Posterior cingulate gyrus (tissue), 11 donors: ENCODE data around the gene LHX2.
"Not testable (repeated sequence)": the region's sequence is repeated elsewhere in the genome, so short reads cannot be mapped to it uniquely, and the experiment has no call there.

Experiments used
- DNase-seq, 10 donors: peaks; one replicate each; pipeline versions ENCODE4 v3.0.0 to v3.0.0-alpha.2; 2020 to 2021; ENCODE audit warnings: mixed read lengths in 3 of 10
- intact Hi-C: fragments of 100-400 bp; cut with DNase I; formaldehyde crosslinking; loops from one replicate; pipeline ENCODE4 v1.15.1; 2023

LHX2 gene, protein sequence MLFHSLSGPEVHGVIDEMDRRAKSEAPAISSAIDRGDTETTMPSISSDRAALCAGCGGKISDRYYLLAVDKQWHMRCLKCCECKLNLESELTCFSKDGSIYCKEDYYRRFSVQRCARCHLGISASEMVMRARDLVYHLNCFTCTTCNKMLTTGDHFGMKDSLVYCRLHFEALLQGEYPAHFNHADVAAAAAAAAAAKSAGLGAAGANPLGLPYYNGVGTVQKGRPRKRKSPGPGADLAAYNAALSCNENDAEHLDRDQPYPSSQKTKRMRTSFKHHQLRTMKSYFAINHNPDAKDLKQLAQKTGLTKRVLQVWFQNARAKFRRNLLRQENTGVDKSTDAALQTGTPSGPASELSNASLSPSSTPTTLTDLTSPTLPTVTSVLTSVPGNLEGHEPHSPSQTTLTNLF

DNA sequence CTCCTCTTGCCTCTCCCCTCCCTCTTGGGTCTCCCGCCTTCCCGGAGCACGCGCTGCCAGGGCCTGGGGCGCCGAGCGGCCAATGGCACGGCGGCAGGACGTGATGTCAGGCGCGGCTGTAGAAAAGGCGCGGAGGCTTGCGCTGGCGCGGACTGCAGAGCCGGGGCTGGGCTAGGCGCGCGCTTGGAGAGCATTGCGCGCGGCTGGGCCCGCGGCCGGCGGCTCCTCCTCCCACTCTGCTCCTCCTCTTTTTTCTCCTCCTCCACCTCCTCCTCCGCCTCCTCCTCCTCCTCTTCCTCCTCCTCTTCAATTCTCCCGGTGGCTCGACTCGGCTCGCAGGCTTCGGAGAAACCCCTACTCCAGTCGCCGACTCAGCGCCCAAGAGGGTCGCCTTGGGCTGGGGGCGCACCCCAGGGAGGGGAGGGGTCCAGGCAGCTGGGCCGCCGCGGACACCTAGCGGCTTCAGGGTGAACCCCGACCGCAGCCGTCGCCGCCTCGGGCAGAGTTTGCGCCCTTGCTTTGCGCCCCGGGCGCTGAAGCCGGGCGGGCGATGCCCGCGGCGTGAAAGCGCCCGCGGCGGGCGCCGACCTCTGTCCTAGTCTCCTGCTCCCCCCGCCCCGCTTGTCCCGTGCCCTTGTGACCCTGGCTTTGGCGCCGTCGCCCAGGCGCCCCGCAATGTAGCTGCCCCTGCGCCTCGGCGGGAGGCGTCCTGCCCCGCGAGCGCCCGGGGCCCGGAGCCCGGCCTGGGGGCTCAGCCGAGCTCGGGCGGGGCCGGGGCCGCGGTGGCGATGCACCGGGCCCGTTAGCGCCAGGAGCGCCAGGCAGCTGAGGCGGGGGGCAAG is at the start of gene LHX2:
TSS of gene LHX2 (plus strand) at position 309 of the 842 bp plus-strand sequence. CDS start 581 bp downstream, outside the sequence.
- intact Hi-C loops = loop anchor here (10.0 kb wide), 1 partner anchor 287 kb away; no protein-coding TSS in a partner anchor
- DNase-seq = peak; percentile 41 to 97 (median 84)

- intact Hi-C loops = no loop called here
- DNase-seq = no peak
Observed at GRCh38 chr9:123964761-123965160, 46.8 kb upstream of the LHX2 start.

DNA sequence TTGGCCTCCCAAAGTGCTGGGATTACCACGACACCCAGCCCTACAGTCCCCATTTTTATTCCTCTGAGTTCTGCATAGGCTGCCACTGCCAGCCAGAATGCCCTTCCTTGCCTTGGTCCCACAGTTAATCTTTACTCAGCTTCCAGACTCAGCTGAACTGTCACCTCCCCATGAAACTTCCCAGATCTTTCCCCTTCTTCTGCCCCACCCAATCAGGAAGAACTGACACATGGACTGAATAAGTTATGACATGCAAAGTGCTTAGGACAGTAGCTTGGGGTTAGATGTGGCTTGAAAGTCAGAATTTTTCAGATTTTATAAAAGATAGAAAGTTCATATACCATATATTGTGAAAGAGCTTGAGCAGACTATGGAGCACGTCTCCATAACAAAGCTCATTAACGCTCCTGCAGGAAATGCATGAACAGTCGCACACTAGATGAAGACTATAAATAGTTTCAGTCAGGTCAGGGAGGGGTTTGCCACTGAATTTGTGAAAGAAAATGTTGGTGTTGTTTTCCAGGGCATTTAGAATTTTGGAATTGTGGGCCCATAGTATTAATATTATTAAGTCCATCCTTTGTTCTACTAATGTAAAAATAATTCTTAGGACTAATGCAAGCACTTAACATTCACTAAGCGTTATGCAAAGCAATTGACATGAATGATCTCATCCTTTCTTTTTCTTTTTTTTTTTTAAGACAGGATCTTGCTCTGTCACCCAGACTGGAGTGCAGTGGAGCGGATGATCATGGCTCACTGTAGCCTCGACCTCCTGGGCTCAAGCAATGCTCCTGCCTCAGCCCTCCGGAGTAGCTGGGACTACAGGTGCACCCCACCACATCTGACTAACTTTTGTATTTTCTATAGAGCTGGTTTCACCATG is 45.5 kb upstream of the LHX2 start:
- intact Hi-C loops = no loop called here
- no peak for DNase-seq

DNA sequence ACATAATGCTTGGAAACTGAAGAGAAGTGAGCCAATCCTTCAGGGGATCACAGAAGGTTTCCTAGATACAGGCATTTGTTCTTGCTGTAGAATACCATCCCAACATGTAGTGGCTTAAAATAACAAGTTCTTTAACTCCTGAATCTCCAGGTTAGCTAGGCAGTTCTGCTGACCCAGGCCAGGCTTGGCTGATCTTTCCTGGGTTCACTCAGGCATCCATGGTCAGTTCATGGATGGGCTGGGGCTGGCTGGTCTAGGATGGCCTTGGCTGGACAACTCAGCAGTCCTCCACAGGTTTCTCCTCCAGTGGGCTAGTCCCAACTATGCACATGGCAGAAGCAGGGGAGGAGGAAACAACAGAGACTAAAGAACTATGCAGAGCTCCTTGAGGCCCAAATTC is 44.2 kb upstream of the LHX2 start:
- intact Hi-C loops = no loop called here
- DNase-seq = no peak

- intact Hi-C loops = no loop called here
- DNase-seq = no peak
Observed at GRCh38 chr9:123972618-123973017, 39.0 kb upstream of the LHX2 start.

DNA sequence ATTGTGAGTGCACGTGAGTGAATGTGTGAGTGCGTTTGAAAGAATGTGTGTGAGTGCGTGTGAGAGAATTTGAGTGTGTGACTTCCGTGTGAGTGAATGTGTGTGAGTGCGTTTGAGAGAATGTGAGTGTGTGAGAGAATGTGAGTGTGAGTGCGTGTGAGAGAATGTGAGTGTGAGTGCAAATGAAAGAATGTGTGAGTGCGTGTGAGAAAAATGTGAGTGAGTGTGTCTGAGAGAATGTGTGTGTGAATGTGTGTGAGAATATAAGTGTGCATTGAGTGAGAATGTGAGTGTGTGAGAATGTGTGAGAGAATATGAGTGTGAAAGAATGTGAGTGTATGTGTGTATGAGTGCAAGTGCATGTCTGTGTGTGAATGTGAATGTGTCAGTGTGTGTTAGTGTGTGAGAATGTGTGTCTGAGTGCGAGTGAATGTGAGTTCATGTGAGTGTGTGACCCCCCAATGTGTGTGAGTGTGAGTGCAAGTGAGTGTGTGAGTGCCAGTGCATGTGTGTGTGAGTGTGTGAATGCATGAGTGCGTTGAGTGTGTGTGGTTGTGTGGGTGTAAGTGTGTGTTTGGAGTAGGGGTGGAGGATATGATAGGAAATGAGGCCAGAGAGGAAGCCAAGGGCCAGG is 37.9 kb upstream of the LHX2 start:
- intact Hi-C loops = no loop called here
- DNase-seq = peak in 1 of 10 donors; percentile 7

GRCh38 chr9:123974471-123974870 is 37.1 kb upstream of the LHX2 start:
- peak in 1 of 10 donors; percentile 62 for DNase-seq
- intact Hi-C loops = no loop called here

- peak in 1 of 10 donors; percentile 24 for DNase-seq
- intact Hi-C loops = no loop called here
Observed at GRCh38 chr9:123975871-123976270, 35.7 kb upstream of the LHX2 start.

GRCh38 chr9:123976579-123976978 is 35.0 kb upstream of the LHX2 start:
- peak in 1 of 10 donors; percentile 24 for DNase-seq
- intact Hi-C loops = not testable (repeated sequence)

DNA sequence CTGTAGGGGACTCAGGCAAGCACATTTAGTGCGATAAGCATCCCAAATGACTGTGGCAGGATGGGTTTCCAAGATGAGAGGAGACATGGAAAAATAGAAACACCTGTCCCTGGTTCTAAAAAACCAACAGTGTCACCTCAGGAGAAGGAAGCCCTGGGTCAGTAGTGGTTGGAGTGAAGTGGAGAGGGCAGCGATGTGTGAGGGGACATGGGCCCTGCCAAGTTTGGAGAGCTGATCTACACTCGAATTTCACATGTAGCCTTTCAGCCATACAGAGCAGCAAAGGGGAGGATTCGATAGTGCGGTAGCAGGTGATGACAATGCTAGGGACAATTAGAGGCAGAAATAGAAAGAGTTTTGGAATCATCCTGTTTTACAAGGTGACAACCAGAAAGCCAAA is 32.6 kb upstream of the LHX2 start:
- intact Hi-C loops = no loop called here
- no peak for DNase-seq

DNA sequence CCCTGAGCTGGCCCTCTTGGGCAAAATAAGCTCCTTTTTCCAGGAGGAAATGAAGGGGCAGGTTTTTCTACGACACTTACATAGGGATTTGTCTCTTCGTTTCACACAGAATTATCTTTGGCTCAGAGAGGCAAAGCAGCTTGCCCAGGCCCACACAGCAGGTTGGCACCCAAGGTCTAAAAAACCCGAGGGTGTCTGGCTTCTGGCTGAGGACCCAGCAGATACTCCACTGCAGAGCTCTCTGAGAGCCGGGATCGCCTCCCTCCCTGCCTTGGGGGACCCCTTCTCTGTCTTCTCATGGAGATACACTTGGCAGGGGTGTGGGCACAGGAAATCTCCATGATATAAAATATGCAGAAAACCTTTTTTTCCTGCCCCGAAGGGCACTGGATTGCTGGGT is 29.0 kb upstream of the LHX2 start:
- DNase-seq = peak in 1 of 10 donors; percentile 47
- intact Hi-C loops = no loop called here

DNA sequence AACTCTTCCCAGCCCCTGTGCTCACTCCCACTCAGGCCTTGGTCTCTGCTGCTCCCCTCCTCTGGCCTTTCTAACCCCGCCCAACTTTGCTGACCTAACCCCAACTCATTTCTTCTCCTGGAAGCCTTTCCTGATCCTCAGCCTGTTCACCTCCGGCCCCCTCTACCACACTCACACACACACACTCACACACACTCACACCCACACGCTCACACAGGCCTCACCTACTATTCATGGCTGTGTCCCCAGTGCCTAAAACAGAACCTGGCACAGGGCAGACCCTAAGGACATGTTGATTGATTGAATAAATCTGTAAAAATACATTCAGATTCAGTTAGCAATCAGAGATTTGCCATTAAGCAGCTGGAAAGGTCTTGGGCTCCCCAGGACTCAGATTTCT is 28.5 kb upstream of the LHX2 start:
- intact Hi-C loops = no loop called here
- peak in 1 of 10 donors; percentile 8 for DNase-seq

DNA sequence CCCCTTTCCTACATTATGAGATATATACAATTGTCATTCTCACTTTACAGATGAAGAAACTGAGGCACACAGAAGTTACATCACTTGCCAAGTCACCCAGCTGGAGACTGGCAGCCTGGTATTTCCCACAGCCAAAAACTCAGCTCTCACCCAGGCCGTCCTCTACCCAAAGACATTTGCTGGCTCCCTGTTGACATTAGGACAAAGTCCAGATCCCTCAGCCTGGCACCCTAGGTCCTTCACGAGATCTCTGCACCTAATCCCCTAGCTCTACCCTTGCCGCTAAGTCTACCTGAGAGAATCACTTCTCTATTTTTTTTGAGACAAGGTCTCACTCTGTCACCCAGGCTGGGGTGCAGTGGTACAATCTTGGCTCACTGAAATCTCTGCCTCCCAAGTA is 26.8 kb upstream of the LHX2 start:
- intact Hi-C loops = no loop called here
- DNase-seq = no peak

- no peak for DNase-seq
- intact Hi-C loops = no loop called here
Observed at GRCh38 chr9:123985869-123986268, 25.7 kb upstream of the LHX2 start.

DNA sequence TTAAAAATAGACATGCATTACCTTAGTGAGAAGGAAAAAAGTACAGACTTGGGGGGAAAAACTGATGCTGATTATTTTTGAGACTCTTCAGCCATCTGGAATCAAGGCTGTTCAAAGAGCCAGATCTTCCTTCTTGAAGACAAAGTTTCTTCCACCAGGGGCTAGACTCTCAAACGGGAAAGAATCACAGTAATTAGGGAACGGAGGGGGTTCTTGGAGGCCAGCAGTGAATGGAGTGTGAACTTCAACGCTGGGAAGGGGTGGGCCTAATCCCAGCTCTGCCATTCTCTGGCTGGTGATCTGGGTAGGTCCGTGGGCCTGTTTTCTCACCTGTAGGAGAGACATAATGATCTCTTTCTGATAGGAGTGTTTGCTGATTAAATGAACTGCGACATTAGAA is 21.1 kb upstream of the LHX2 start:
- intact Hi-C loops = no loop called here

DNA sequence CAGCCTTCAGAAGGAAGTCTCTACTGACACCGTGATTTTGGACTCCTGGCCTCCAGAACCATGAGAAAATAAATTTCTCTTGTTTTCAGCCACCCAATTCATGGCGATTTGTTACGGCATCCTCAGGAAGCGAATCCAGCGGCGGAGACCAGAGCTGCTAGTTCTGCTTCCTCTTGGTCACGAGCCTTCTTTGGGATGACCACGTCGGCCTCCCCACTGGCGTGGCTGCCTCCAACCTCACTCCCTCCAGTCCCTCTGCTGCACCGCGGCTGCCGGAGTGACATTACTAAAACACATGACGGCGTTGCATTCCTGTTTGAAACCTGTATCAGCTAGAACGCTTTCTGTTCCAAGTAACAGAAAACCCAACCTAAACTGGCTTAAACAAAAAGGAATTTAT is 18.9 kb upstream of the LHX2 start:
- intact Hi-C loops = not testable (repeated sequence)
- DNase-seq = peak in 2 of 10 donors; percentile 41 to 50

More for the DNA sequence above, 21.1 kb upstream of the LHX2 start:
- no peak for DNase-seq

DNA sequence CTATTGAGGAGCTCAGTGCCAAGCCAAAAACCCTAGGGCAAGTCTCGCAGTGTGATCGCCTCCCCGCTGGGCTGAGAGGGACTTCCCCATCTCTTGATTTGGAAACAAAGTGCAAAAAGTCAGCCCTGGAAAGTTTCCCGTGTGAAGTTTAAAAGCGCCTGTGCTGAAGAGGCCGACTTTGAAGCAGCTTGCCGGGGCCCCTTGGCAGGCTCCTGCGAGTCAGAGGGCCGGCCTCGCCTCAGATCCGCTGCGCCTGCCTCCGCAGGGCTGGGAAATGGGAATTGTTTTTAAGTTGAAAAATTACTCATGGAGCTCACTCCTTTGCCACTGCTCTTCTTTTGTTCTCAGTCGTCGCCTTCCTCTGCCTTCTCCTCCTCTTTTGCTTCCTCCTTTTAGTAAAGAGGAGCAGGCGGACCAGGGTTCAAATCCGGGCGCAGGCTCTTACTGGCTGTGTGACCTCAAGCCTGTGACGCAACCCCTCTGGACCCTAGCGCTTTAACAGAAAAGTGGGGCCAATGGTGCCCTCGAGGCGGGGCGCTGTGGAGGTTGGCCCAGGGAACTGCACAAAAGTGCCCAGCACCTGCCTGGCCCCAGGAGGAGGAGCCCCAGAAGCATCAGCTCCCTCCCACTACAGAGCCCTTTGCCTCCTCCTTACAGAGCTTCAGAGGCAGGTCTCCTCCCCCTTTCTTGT is 14.7 kb upstream of the LHX2 start:
- DNase-seq = peak in 2 of 10 donors; percentile 57 to 83
- intact Hi-C loops = no loop called here

GRCh38 chr9:123997665-123998277 is 13.8 kb upstream of the LHX2 start:
- intact Hi-C loops = no loop called here
- DNase-seq = peak in 3 of 10 donors; percentile 43 to 89 (median 83)
